Breast epithelium (tissue), 4 donors: ENCODE measurements around the gene ZDHHC4. TPM values are rescaled to one million over a fixed set of nuclear protein-coding genes. Genes with fewer than 3 reads are reported as not detected.
A peak's percentile ranks its signal among the peaks of the same experiment; 100 is the strongest.

Experiments used
- DNase-seq, 2 donors: peaks; one replicate each; pipeline ENCODE4 v3.0.0-alpha.2; 2019; ENCODE audit warnings: low spot score in 2 of 2
- H3K27ac ChIP-seq, 2 donors: fragments of 200-600 bp; sonication (generic) in 1 of 2; one replicate each; pipeline ENCODE4 v1.5.1; 2016 to 2019; ENCODE audit warnings: mild to moderate bottlenecking in 1 of 2
- H3K27me3 ChIP-seq, 2 donors: fragments of 200-600 bp; sonication (generic) in 1 of 2; one replicate each; pipeline versions ENCODE4 v1.5.1 to v1.6.0; 2017 to 2019; ENCODE audit warnings: control low read depth in 1 of 2, mild to moderate bottlenecking in 1 of 2
- H3K36me3 ChIP-seq: fragments of 200-600 bp; one replicate; pipeline ENCODE4 v1.5.1; 2019
- H3K4me1 ChIP-seq, 2 donors: fragments of 200-600 bp; sonication (generic); one replicate each; pipeline ENCODE4 v1.5.1; 2016 to 2019; ENCODE audit warnings: control low read depth in 1 of 2
- H3K4me3 ChIP-seq, 3 donors: fragments of 200-600 bp; sonication (generic); 1 replicate in 2 of 3; 2 replicates in 1 of 3; pipeline ENCODE4 v1.5.1; 2016 to 2019; ENCODE audit warnings: mild to moderate bottlenecking in 3 of 3, moderate library complexity in 2 of 3
- H3K9me3 ChIP-seq, 2 donors: fragments of 200-600 bp; sonication (generic) in 1 of 2; one replicate each; pipeline ENCODE4 v1.5.1; 2016 to 2019; ENCODE audit warnings: control low read depth in 1 of 2
- CTCF ChIP-seq, 3 donors: fragments of 450-650 bp; IDR thresholded peaks; one replicate each; pipeline ENCODE4 v1.5.1; 2016 to 2017; ENCODE audit warnings: antibody characterized with exemption in 3 of 3, mild to moderate bottlenecking in 3 of 3, moderate library complexity in 3 of 3
- POLR2A ChIP-seq: fragments of 450-650 bp; IDR thresholded peaks from one replicate; pipeline ENCODE4 v1.6.1; 2016; ENCODE audit warnings: antibody characterized with exemption, mild to moderate bottlenecking, moderate library complexity
- POLR2AphosphoS5 ChIP-seq, 3 donors: sonication (generic); formaldehyde crosslinking; IDR thresholded peaks; one replicate each; pipeline ENCODE4 v1.6.1; 2017; ENCODE audit warnings: antibody characterized with exemption in 3 of 3
- intact Hi-C: fragments of 100-400 bp; cut with DNase I; formaldehyde crosslinking; loops from one replicate; pipeline ENCODE4 v1.15.1; 2023; ENCODE audit warnings: low total_unique reads
- total RNA-seq, 3 donors: library from RNA; depleted of rRNA; stranded (reverse); fragments of >200 nt; gene quantifications; one replicate each; pipeline ENCODE4 v1.1.0, GENCODE V29; 2016

The ZDHHC4 gene
- total RNA-seq, 3 donors from 2014 or later: 43.2 to 60.6 (median 43.3) TPM

GRCh38 chr7:6637544-6638229, 60.4 kb downstream of the ZDHHC4 start:
- Histone ChIP-seq H3K27me3 (no peaks in the 10 kb centered on the region), H3K9me3 (no peaks in the 10 kb centered on the region), H3K4me3 (peak overlapping the region; percentile 92 to 100 (median 94)), H3K27ac (peak overlapping the region; percentile 66 to 98), H3K36me3 (no peaks in the 10 kb centered on the region), H3K4me1 (peaks cover 6 to 8% of the 10 kb centered on the region in 2 donors)
- TF ChIP-seq CTCF (IDR thresholded peaks at IDR 0.05) (no peak), POLR2AphosphoS5 (IDR thresholded peaks at IDR 0.05) (no peak), POLR2A (no peak)
- DNase-seq: no peak
- intact Hi-C loops: no loop called here

Other genes with a start within 250 kb of the ZDHHC4 start
- 10 to 100 TPM; 14.4 to 18.7 (median 14.7) TPM for gene FAM220A, start 228.5 kb upstream of the ZDHHC4 start, total RNA-seq
- 100 to 1,000 TPM; 103 to 121 (median 121) TPM for gene RAC1, start 202.9 kb upstream of the ZDHHC4 start, total RNA-seq
- gene DAGLB, start 129.5 kb upstream of the ZDHHC4 start, total RNA-seq: 10 to 100 TPM; 15.4 to 18.0 (median 17.6) TPM
- gene KDELR2, start 93.3 kb upstream of the ZDHHC4 start, total RNA-seq: 100 to 1,000 TPM in 1 of 3 donors, 10 to 100 TPM in 2; 75.2 to 106 (median 81.7) TPM
- under 1 TPM in 2 of 3 donors, not detected in 1; 0.33 to 0.88 TPM for gene GRID2IP, start 26.0 kb upstream of the ZDHHC4 start, total RNA-seq
- 10 to 100 TPM; 22.9 to 36.4 (median 28.2) TPM for gene INTS15, start 12.6 kb downstream of the ZDHHC4 start, total RNA-seq
- gene ZNF853, start 38.2 kb downstream of the ZDHHC4 start, total RNA-seq: 10 to 100 TPM in 2 of 3 donors, 1 to 10 TPM in 1; 5.8 to 11.7 (median 11.5) TPM
- 10 to 100 TPM; 10.2 to 21.4 (median 21.3) TPM for gene ZNF316, start 59.9 kb downstream of the ZDHHC4 start, total RNA-seq
- gene ZNF12, start 129.5 kb downstream of the ZDHHC4 start, total RNA-seq: 10 to 100 TPM; 20.6 to 43.0 (median 25.2) TPM
- under 1 TPM in 1 of 3 donors, not detected in 2; 0.44 TPM for gene RSPH10B2, start 176.6 kb downstream of the ZDHHC4 start, total RNA-seq
- 10 to 100 TPM; 36.3 to 78.2 (median 69.8) TPM for gene CCZ1B, start 248.8 kb downstream of the ZDHHC4 start, total RNA-seq